Vagina (tissue), 2 donors: ENCODE data around the gene FBXO24. TPM values are rescaled to one million over a fixed set of nuclear protein-coding genes. Genes with fewer than 3 reads are reported as not detected.

Experiments used
- DNase-seq, 2 donors: peaks; one replicate each; pipeline ENCODE4 v3.0.0-alpha.2; 2017; ENCODE audit errors: extremely low spot score in 2 of 2
- H3K27ac ChIP-seq: fragments of 200-600 bp; sonication (generic); one replicate; pipeline ENCODE4 v1.5.1; 2019
- H3K27me3 ChIP-seq: fragments of 200-600 bp; sonication (generic); one replicate; pipeline ENCODE4 v1.5.1; 2019
- H3K36me3 ChIP-seq, 2 donors: fragments of 200-600 bp; sonication (generic); one replicate each; pipeline ENCODE4 v1.5.1; 2017 to 2019
- H3K4me1 ChIP-seq: fragments of 200-600 bp; sonication (generic); one replicate; pipeline ENCODE4 v1.5.1; 2019
- H3K4me3 ChIP-seq, 2 donors: fragments of 200-600 bp; sonication (generic); 1 replicate in 1 of 2; 2 replicates in 1 of 2; pipeline ENCODE4 v1.5.1; 2016 to 2019
- H3K9me3 ChIP-seq: fragments of 200-600 bp; sonication (generic); one replicate; pipeline ENCODE4 v1.5.1; 2019
- CTCF ChIP-seq, 3 experiments: fragments of 450-650 bp in 2 of 3; fragments of 200-600 bp in 1 of 3; sonication (generic) in 1 of 3; IDR thresholded peaks; one replicate each; pipeline ENCODE4 v1.5.1; 2017 to 2019; ENCODE audit warnings: antibody characterized with exemption in 3 of 3, mild to moderate bottlenecking in 2 of 3, moderate library complexity in 2 of 3
- POLR2A ChIP-seq, 2 donors: fragments of 450-650 bp; IDR thresholded peaks; one replicate each; pipeline ENCODE4 v1.6.1; 2017; ENCODE audit warnings: antibody characterized with exemption in 2 of 2, mild to moderate bottlenecking in 2 of 2, moderate library complexity in 2 of 2
- POLR2AphosphoS5 ChIP-seq, 2 donors: sonication (generic); formaldehyde crosslinking; IDR thresholded peaks; one replicate each; pipeline ENCODE4 v1.9.0; 2017; ENCODE audit warnings: antibody characterized with exemption in 2 of 2, mild to moderate bottlenecking in 2 of 2, low read depth in 1 of 2; ENCODE audit not compliant: insufficient read depth in 1 of 2
- intact Hi-C: fragments of 100-400 bp; cut with DNase I; formaldehyde crosslinking; loops from one replicate; pipeline ENCODE4 v1.15.1; 2023
- total RNA-seq: library from RNA; depleted of rRNA; stranded (reverse); fragments of >200 nt; gene quantifications from one replicate; pipeline ENCODE4 v1.2.3, GENCODE V29; 2016

The FBXO24 gene
- total RNA-seq, 1 donor from 2014 or later: 0.98 TPM

DNA sequence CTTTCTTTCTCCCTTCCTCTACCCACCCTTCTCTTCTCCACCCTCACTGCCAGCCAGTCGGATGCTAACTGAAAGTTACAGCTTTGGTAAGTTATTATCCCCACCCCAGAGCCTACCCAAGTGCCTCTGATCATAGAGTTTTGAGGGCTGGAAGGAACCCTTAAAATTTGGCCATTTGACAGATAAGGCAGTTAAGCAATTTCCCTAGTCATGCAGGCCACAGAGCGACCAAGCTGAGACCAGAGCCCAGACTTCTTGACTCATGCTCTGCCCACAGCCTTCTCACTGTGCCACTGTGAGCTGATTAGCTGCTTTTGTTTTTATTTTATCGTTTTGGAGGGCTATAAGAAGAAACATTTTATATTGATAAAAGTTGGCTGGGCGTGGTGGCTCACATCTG lies 29.6 kb upstream of the FBXO24 start:
- H3K4me3 ChIP-seq: no peak overlapping the region
- H3K27me3 ChIP-seq: no peaks in the 10 kb centered on the region
- H3K27ac ChIP-seq: no peak overlapping the region
- TF ChIP-seq POLR2A (IDR thresholded peaks at IDR 0.05) (no peak), POLR2AphosphoS5 (IDR thresholded peaks at IDR 0.05; ENCODE audit: insufficient read depth in 1 of 2, low read depth in 1 of 2) (no peak), CTCF (IDR thresholded peaks at IDR 0.05) (no peak)
- intact Hi-C loops: loop anchor here (5.0 kb wide), 1 partner anchor 84 kb away; no protein-coding TSS in a partner anchor
- no peak for DNase-seq
- no peaks in the 10 kb centered on the region for H3K9me3 ChIP-seq
- H3K36me3 ChIP-seq: peaks cover 0 to 14% of the 10 kb centered on the region in 2 donors
- no peaks in the 10 kb centered on the region for H3K4me1 ChIP-seq

- TF ChIP-seq POLR2AphosphoS5 (IDR thresholded peaks at IDR 0.05; ENCODE audit: insufficient read depth in 1 of 2, low read depth in 1 of 2) (no peak), POLR2A (IDR thresholded peaks at IDR 0.05) (no peak), CTCF (IDR thresholded peaks at IDR 0.05) (no peak)
- H3K27ac ChIP-seq: no peak overlapping the region
- no peaks in the 10 kb centered on the region for H3K9me3 ChIP-seq
- H3K4me1 ChIP-seq: peaks cover 5% of the 10 kb centered on the region
- no peak for DNase-seq
- intact Hi-C loops: loop anchor here (5.0 kb wide), 1 partner anchor 87 kb away; no protein-coding TSS in a partner anchor
- H3K4me3 ChIP-seq: no peak overlapping the region
- H3K27me3 ChIP-seq: no peaks in the 10 kb centered on the region
- H3K36me3 ChIP-seq: peaks cover 0 to 22% of the 10 kb centered on the region in 2 donors
Measured at GRCh38 chr7:100559127-100559526, 27.0 kb upstream of the FBXO24 start.

GRCh38 chr7:100561491-100562194 lies 24.5 kb upstream of the FBXO24 start:
- H3K4me3 ChIP-seq: no peak overlapping the region
- peaks cover 0 to 10% of the 10 kb centered on the region in 2 donors for H3K36me3 ChIP-seq
- H3K9me3 ChIP-seq: no peaks in the 10 kb centered on the region
- TF ChIP-seq CTCF (IDR thresholded peaks at IDR 0.05) (no peak), POLR2AphosphoS5 (IDR thresholded peaks at IDR 0.05; ENCODE audit: insufficient read depth in 1 of 2, low read depth in 1 of 2) (no peak), POLR2A (IDR thresholded peaks at IDR 0.05) (no peak)
- DNase-seq: no peak
- intact Hi-C loops: no loop called here
- peaks cover 5% of the 10 kb centered on the region for H3K4me1 ChIP-seq
- no peaks in the 10 kb centered on the region for H3K27me3 ChIP-seq
- H3K27ac ChIP-seq: no peak overlapping the region

GRCh38 chr7:100562195-100563099 lies 23.7 kb upstream of the FBXO24 start:
- Histone ChIP-seq H3K4me3 (no peak overlapping the region), H3K27ac (no peak overlapping the region), H3K27me3 (no peaks in the 10 kb centered on the region), H3K4me1 (peaks cover 7% of the 10 kb centered on the region), H3K36me3 (peaks cover 0 to 8% of the 10 kb centered on the region in 2 donors), H3K9me3 (no peaks in the 10 kb centered on the region)
- TF ChIP-seq POLR2A (IDR thresholded peaks at IDR 0.05) (no peak), CTCF (IDR thresholded peaks at IDR 0.05) (no peak), POLR2AphosphoS5 (IDR thresholded peaks at IDR 0.05; ENCODE audit: insufficient read depth in 1 of 2, low read depth in 1 of 2) (no peak)
- DNase-seq: no peak
- intact Hi-C loops: no loop called here
